Adipocyte (in vitro differentiated cells): ENCODE data around the gene TMPRSS3.

Source experiments
- DNase-seq: peaks from one replicate; pipeline ENCODE4 v3.0.0-alpha.2; 2015; ENCODE audit warnings: low read depth
- H3K27me3 ChIP-seq: replicated peaks from 2 replicates; pipeline ENCODE4 v1.7.0; 2013; ENCODE audit warnings: mild to moderate bottlenecking, low read length, moderate library complexity; ENCODE audit not compliant: control insufficient read depth, insufficient read depth
- H3K36me3 ChIP-seq: 2 replicates; pipeline ENCODE4 v1.7.0; 2013; ENCODE audit warnings: low read length, mild to moderate bottlenecking, moderate library complexity; ENCODE audit not compliant: control insufficient read depth, insufficient read depth, severe bottlenecking
- H3K4me1 ChIP-seq: 2 replicates; pipeline ENCODE4 v1.7.0; 2013; ENCODE audit warnings: mild to moderate bottlenecking, low read length, moderate library complexity; ENCODE audit not compliant: control insufficient read depth, insufficient read depth
- H3K4me3 ChIP-seq: 2 replicates; pipeline ENCODE4 v1.7.0; 2013; ENCODE audit warnings: mild to moderate bottlenecking, low read length, moderate library complexity
- H3K9ac ChIP-seq: 2 replicates; pipeline ENCODE4 v1.7.0; 2013; ENCODE audit warnings: mild to moderate bottlenecking, low read length, moderate library complexity
- H3K9me3 ChIP-seq: 2 replicates; pipeline ENCODE4 v1.7.0; 2013; ENCODE audit warnings: mild to moderate bottlenecking, low read length, moderate library complexity; ENCODE audit not compliant: control insufficient read depth

TMPRSS3 gene

DNA sequence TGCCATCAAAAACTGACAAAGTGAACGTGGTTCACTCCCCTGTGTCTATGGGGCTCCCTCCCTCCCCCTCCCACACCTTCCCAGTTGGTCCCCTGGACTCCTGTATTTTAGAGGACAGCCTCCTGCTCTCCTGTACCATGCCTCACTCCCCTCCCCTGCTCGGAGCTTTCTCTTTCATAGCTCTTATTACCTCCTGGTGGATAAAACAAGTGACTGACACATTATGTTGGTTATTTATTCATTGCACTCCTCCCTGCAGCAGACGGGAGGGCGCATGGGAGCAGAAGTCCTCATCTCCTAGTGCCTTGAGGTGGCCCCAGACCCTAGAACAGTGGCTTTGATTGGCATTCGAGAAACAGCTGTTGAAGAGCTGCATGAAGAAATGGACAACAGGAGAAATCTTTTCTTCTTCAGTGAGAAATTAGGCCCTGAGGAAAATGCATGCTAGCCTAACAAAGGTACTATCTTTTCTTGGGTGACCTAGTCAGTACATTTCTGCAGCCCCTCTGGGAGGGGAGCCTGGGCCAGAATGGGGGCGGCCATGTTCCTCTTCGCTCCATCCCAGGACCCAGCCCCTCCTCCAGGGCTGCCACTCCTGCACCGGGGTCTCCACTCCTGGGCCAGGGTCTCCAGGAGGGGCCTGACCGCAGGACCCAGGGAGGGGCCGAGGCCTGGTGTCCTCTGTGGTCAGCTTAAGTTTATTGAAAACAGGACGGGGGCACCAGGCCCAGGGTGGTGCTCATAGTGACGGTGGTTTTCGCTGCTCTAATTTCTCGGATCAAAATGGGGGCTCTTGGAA is 28.3 kb downstream of the TMPRSS3 start:
- Histone ChIP-seq H3K9ac (no peak overlapping the region), H3K27me3 (peaks cover 32% of the 10 kb centered on the region), H3K36me3 (no peaks in the 10 kb centered on the region), H3K4me1 (no peaks in the 10 kb centered on the region), H3K4me3 (no peak overlapping the region), H3K9me3 (no peaks in the 10 kb centered on the region)
- no peak for DNase-seq

DNA sequence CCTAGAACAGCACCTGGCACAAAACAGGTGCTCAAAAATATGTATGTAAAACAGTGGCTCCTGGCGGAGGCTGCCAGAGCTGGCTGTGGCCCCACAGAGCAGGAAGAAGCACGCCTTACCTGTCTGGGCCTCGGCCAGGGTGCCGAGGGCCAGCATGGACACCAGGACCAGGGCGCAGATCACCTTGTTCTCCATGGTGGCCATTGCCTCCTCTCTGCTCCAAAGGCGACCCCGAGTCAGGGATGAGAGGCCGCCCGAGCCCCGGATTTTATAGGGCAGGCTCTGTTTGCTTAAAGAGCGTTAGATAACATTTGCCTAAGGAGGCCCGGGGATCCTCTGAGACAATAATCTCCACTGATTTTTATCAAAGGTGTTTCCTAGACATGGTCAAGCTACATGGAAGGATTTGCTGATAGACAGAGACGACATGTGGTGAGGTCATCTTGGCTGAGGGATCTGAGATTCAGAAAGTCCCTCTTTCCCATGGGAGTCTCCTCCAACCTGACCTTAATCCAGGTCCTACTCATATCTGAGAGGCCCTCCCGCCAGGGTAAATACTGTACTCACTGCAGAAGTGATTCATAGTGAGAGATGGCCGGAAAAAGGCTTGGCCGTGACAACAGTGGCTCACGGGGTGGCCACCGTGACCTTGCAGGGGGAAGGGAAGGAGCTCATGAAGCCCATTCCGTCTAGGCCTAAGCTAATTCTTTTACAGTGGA is 29.4 kb downstream of the TMPRSS3 start, which contains the start of gene TFF1:
TSS of gene TFF1 (minus strand) at position 244 of the 719 bp plus-strand sequence. CDS start at position 204, 40 bp downstream.
- peaks cover 39% of the 10 kb centered on the region for H3K27me3 ChIP-seq
- no peak within 1 kb of the TSS for H3K9ac ChIP-seq
- H3K9me3 ChIP-seq = no peaks in the 10 kb centered on the region
- H3K4me1 ChIP-seq = no peaks in the 10 kb centered on the region
- no peaks in the 10 kb centered on the region for H3K36me3 ChIP-seq
- no peak for DNase-seq
- H3K4me3 ChIP-seq = no peak within 1 kb of the TSS

DNA sequence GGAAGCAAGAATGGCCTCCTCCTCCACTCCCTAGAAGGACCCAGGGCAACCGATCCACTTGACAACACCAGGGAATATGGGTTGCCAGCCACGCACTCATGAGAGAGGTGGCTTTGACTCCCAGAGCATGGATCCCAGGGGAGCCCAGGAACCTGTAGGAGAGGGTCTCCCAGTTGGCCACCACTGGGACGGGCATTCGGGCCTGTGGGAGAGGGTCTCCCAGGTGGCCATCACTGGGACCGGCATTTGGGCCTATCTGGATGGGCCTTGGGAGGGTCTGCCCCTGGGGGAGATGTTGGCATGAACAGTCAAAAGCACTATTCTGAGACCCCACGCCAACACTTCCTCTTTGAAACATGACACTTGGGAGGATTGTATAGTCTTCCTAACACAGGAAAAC is 30.1 kb downstream of the TMPRSS3 start:
- Histone ChIP-seq H3K4me1 (no peaks in the 10 kb centered on the region), H3K36me3 (no peaks in the 10 kb centered on the region), H3K9me3 (no peaks in the 10 kb centered on the region), H3K9ac (no peak overlapping the region), H3K27me3 (peaks cover 41% of the 10 kb centered on the region), H3K4me3 (no peak overlapping the region)
- DNase-seq = no peak

DNA sequence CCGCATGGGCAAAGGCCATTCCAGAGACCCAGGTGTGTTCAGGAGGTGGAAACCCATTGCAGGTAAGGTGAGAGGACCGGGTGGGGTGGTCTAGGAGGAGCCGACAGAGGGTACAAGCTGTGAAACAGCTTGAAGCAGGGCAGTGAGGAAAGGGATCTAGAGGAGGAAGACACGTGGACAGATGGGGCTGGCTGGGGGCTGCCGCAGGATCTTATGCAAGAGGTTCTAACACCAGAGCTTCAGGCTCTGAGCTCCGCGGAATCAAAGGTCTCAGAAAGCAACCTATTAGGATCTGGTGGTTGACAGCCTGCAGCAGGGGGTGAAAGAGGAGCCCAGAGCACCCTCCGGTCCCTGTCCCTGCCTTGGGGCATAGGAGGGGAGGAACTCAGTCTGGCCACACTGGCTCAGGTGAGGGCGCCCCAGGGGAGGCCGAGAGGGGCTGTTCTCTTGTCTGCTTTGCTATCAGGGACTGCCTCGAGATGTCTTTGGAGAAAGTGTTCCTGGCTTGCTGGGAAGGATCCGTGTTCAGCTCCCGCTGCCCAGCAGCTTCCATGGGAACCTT is 31.5 kb downstream of the TMPRSS3 start:
- no peak overlapping the region for H3K9ac ChIP-seq
- H3K4me1 ChIP-seq = no peaks in the 10 kb centered on the region
- H3K36me3 ChIP-seq = no peaks in the 10 kb centered on the region
- peaks cover 43% of the 10 kb centered on the region for H3K27me3 ChIP-seq
- DNase-seq = no peak
- H3K9me3 ChIP-seq = peaks cover 7% of the 10 kb centered on the region
- no peak overlapping the region for H3K4me3 ChIP-seq

DNA sequence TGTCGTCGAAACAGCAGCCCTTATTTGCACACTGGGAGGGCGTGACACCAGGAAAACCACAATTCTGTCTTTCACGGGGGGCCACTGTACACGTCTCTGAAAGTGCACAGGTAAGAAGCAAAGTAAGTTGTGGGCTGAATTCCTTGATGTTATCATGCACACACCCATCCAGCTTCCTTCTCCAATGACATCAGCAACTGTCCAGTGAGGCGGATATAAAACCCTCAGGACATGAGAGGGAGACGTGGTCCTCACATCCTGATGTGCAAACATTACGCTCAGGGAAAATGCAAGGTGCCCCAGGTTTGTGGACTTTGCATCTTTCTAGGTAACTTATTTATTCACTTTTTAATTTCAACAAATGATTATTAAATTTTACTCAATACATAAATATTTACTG is 32.5 kb downstream of the TMPRSS3 start:
- no peak for DNase-seq
- Histone ChIP-seq H3K4me1 (no peaks in the 10 kb centered on the region), H3K9me3 (peaks cover 7% of the 10 kb centered on the region), H3K4me3 (no peak overlapping the region), H3K9ac (no peak overlapping the region), H3K27me3 (peaks cover 38% of the 10 kb centered on the region), H3K36me3 (no peaks in the 10 kb centered on the region)

DNA sequence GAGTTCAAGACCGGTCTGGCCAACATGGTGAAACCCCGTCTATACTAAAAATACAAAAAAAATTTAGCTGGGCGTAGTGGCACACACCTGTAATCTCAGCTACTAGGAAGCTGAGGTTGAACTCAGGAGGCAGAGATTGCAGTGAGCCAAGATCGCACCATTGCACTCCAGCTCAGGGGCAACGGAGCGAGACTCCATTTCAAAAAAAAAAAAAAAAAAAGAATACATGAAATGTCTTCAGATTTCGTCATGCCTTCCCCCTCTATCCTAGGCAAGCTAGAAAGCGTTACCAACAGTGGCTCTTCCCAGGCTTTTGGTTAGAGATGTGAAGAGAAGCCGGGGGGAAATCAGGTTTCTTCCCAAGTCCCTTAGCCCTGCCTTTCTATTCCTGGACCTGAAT is 33.2 kb downstream of the TMPRSS3 start:
- DNase-seq = no peak
- H3K27me3 ChIP-seq = peaks cover 36% of the 10 kb centered on the region
- no peaks in the 10 kb centered on the region for H3K36me3 ChIP-seq
- no peak overlapping the region for H3K4me3 ChIP-seq
- no peak overlapping the region for H3K9ac ChIP-seq
- peaks cover 7% of the 10 kb centered on the region for H3K9me3 ChIP-seq
- no peaks in the 10 kb centered on the region for H3K4me1 ChIP-seq

DNA sequence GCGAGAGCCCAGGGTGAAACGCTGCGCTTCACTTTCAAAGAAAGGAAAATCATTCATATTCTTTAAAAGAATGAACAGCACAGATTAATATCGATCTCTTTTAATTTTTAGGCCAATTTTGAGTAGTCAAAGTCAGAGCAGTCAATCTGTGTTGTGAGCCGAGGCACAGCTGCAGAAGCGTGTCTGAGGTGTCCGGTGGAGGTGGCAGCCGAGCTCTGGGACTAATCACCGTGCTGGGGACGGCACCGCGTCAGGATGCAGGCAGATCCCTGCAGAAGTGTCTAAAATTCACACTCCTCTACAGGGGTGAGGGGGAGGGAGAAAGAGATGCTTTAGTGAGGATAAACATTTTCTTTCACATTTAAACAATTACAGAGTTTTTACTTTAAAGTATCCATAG is 33.7 kb downstream of the TMPRSS3 start:
- H3K4me3 ChIP-seq = no peak overlapping the region
- peaks cover 37% of the 10 kb centered on the region for H3K27me3 ChIP-seq
- H3K36me3 ChIP-seq = no peaks in the 10 kb centered on the region
- H3K9me3 ChIP-seq = peaks cover 9% of the 10 kb centered on the region
- H3K4me1 ChIP-seq = no peaks in the 10 kb centered on the region
- no peak for DNase-seq
- no peak overlapping the region for H3K9ac ChIP-seq

DNA sequence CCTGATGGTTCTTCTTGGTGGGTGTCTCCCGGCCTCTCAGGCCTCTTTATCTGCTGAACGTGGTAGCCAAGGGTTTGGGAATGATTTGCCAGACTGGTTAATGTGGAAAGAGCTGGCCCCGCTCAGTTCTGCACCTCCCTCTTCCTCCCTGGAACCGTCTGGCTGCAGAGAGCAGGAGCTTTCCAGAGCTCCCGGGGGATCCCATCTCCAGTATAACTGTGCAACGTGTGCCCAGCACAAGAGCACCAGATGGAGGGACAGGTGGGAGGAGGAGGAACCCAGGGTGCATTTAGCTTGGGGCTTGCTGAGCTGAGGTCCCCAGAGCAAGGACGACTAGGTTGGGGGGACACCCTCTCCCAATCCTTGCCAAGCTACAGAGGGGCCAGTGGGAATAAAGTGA is 34.6 kb downstream of the TMPRSS3 start:
- DNase-seq = no peak
- H3K4me1 ChIP-seq = no peaks in the 10 kb centered on the region
- H3K36me3 ChIP-seq = no peaks in the 10 kb centered on the region
- no peak overlapping the region for H3K4me3 ChIP-seq
- peaks cover 18% of the 10 kb centered on the region for H3K9me3 ChIP-seq
- no peak overlapping the region for H3K9ac ChIP-seq
- peaks cover 40% of the 10 kb centered on the region for H3K27me3 ChIP-seq

DNA sequence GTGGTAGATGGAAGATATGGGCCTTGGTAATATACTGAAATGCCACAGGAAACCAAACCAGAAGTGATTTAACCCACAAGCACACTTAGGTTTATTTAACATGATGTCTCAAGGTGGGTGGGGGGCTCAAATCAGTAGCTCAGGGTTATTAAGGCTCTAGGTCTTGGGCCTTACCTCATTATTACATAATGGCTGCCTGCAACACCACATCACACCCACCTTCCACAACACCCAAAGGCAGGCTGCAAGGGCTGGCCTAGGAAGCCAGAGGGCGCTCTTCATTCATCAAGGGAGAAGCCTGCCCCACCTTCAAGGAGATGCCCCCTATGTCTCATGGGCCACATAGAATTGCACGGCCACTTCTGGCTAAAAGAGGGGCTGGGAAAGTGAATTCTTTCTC is 35.5 kb downstream of the TMPRSS3 start:
- peaks cover 42% of the 10 kb centered on the region for H3K27me3 ChIP-seq
- no peak overlapping the region for H3K4me3 ChIP-seq
- no peaks in the 10 kb centered on the region for H3K36me3 ChIP-seq
- no peak overlapping the region for H3K9ac ChIP-seq
- H3K4me1 ChIP-seq = no peaks in the 10 kb centered on the region
- H3K9me3 ChIP-seq = peaks cover 28% of the 10 kb centered on the region
- DNase-seq = no peak

DNA sequence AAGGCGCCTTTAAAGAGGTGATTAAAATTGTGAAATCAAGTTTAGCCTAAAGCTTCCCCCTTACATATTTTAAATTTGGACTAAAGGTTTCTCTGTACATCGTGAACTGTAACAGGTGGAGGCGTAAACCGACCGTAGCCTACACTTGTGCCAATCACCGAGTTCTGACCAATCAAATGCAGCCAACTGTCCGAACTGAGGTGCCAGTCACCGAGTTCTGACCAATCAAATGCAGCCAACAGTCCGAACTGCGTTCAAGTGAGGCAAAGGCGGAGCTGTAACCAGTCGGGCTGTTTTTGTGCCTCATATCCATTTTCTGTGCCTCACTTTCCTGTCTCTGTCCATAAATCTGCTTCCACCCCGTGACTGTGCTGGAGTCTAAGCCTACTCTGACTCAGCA is 36.9 kb downstream of the TMPRSS3 start:
- Histone ChIP-seq H3K27me3 (peaks cover 36% of the 10 kb centered on the region), H3K36me3 (no peaks in the 10 kb centered on the region), H3K4me1 (no peaks in the 10 kb centered on the region), H3K4me3 (no peak overlapping the region), H3K9ac (no peak overlapping the region), H3K9me3 (peaks cover 41% of the 10 kb centered on the region)
- no peak for DNase-seq

DNA sequence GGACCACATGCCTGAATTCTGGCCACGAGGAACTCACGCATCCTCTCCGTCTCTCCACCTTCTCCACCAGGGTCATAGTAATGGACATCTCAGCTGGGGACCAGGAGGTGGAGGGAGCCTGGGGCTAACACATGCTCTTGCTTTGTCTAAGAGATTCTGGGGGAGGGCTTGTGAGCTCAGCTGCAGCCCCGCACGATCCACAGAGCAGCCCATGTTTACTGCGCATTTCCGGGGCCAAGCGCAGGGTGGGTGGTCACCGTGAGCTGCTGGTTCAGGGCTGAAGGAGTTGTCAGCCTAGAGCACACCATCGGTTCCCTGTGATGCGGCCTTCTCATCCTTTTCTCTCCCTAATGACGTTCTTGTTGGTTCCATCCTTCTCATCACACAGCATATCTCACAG is 37.6 kb downstream of the TMPRSS3 start:
- H3K36me3 ChIP-seq = no peaks in the 10 kb centered on the region
- no peak overlapping the region for H3K9ac ChIP-seq
- peaks cover 39% of the 10 kb centered on the region for H3K27me3 ChIP-seq
- no peak for DNase-seq
- H3K4me3 ChIP-seq = no peak overlapping the region
- H3K4me1 ChIP-seq = no peaks in the 10 kb centered on the region
- H3K9me3 ChIP-seq = peaks cover 42% of the 10 kb centered on the region
